Measurements from ENCODE around the gene LIMK2. TPM values are rescaled to one million over a fixed set of nuclear protein-coding genes. Genes with fewer than 3 reads are reported as not detected.

The LIMK2 gene
- total RNA-seq, 1 experiment from 2014 or later = 126 TPM

- Mint-ChIP-seq H3K27me3 (ENCODE audit: insufficient read depth, unreplicated experiment) (no peaks in the 10 kb centered on the region), H3K27ac (ENCODE audit: low read depth, unreplicated experiment) (no peak overlapping the region), H3K4me1 (ENCODE audit: insufficient read depth, unreplicated experiment) (peaks cover 16% of the 10 kb centered on the region), H3K36me3 (ENCODE audit: insufficient read depth, unreplicated experiment) (peaks cover 16% of the 10 kb centered on the region), H3K9me3 (ENCODE audit: unreplicated experiment) (no peaks in the 10 kb centered on the region), H3K4me3 (ENCODE audit: unreplicated experiment) (no peak overlapping the region)
- ChIA-PET POLR2A (no interaction called here), CTCF (interaction anchor here (1.2 kb wide), 1 partner anchor 10 kb away, joined by 4 read pairs; no protein-coding TSS in a partner anchor)
- no peak for DNase-seq (ENCODE audit: unreplicated experiment)
- no TSS peak for BruUV-seq (replicated peaks)
- TF ChIP-seq CTCF (IDR thresholded peaks at IDR 0.05; ENCODE audit: unreplicated experiment) = no peak
- intact Hi-C loops (cut with micrococcal nuclease) = no loop called here
Measured at GRCh38 chr22:31238057-31238456, 26.0 kb downstream of the LIMK2 start.

- no peak overlapping the region for H3K4me3 Mint-ChIP-seq (ENCODE audit: unreplicated experiment)
- peaks cover 20% of the 10 kb centered on the region for H3K4me1 Mint-ChIP-seq (ENCODE audit: insufficient read depth, unreplicated experiment)
- no peak overlapping the region for H3K27ac Mint-ChIP-seq (ENCODE audit: low read depth, unreplicated experiment)
- H3K9me3 Mint-ChIP-seq (ENCODE audit: unreplicated experiment) = no peaks in the 10 kb centered on the region
- intact Hi-C loops (cut with micrococcal nuclease) = no loop called here
- no peaks in the 10 kb centered on the region for H3K27me3 Mint-ChIP-seq (ENCODE audit: insufficient read depth, unreplicated experiment)
- no peak for DNase-seq (ENCODE audit: unreplicated experiment)
- TF ChIP-seq CTCF (IDR thresholded peaks at IDR 0.05; ENCODE audit: unreplicated experiment) = no peak
- ChIA-PET POLR2A (interaction anchor here (1.2 to 2.6 kb wide), 4 partner anchors 10 to 20 kb away, joined by 3 to 9 read pairs (median 6); no protein-coding TSS in a partner anchor), CTCF (interaction anchor here (0.6 to 4.1 kb wide), 12 partner anchors 8 to 477 kb away, joined by 3 to 16 read pairs (median 3); no protein-coding TSS in a partner anchor)
- H3K36me3 Mint-ChIP-seq (ENCODE audit: insufficient read depth, unreplicated experiment) = peaks cover 14% of the 10 kb centered on the region
- no TSS peak for BruUV-seq (replicated peaks)
Measured at GRCh38 chr22:31239771-31240370, 27.8 kb downstream of the LIMK2 start.

GRCh38 chr22:31241200-31241599, 29.1 kb downstream of the LIMK2 start:
- Mint-ChIP-seq H3K9me3 (ENCODE audit: unreplicated experiment) (no peaks in the 10 kb centered on the region), H3K27me3 (ENCODE audit: insufficient read depth, unreplicated experiment) (no peaks in the 10 kb centered on the region), H3K4me3 (ENCODE audit: unreplicated experiment) (no peak overlapping the region), H3K27ac (ENCODE audit: low read depth, unreplicated experiment) (peak overlapping the region; percentile 16), H3K36me3 (ENCODE audit: insufficient read depth, unreplicated experiment) (peaks cover 14% of the 10 kb centered on the region), H3K4me1 (ENCODE audit: insufficient read depth, unreplicated experiment) (peaks cover 18% of the 10 kb centered on the region)
- ChIA-PET CTCF (interaction anchor here (0.6 to 4.1 kb wide), 5 partner anchors 9 to 79 kb away, joined by 3 to 16 read pairs (median 4); no protein-coding TSS in a partner anchor), POLR2A (interaction anchor here (0.8 to 2.6 kb wide), 5 partner anchors 9 to 67 kb away, joined by 3 to 9 read pairs (median 4); no protein-coding TSS in a partner anchor)
- peak; percentile 29 for DNase-seq (ENCODE audit: unreplicated experiment)
- no TSS peak for BruUV-seq (replicated peaks)
- intact Hi-C loops (cut with micrococcal nuclease) = no loop called here
- TF ChIP-seq CTCF (IDR thresholded peaks at IDR 0.05; ENCODE audit: unreplicated experiment) = no peak

- H3K4me3 Mint-ChIP-seq (ENCODE audit: unreplicated experiment) = no peak overlapping the region
- no peak overlapping the region for H3K27ac Mint-ChIP-seq (ENCODE audit: low read depth, unreplicated experiment)
- BruUV-seq (replicated peaks) = no TSS peak
- no peak for TF ChIP-seq CTCF (IDR thresholded peaks at IDR 0.05; ENCODE audit: unreplicated experiment)
- intact Hi-C loops (cut with micrococcal nuclease) = no loop called here
- no peaks in the 10 kb centered on the region for H3K9me3 Mint-ChIP-seq (ENCODE audit: unreplicated experiment)
- CTCF ChIA-PET = interaction anchor here (0.5 to 4.1 kb wide), 4 partner anchors 10 to 89 kb away, joined by 3 to 39 read pairs (median 10); no protein-coding TSS in a partner anchor
- H3K36me3 Mint-ChIP-seq (ENCODE audit: insufficient read depth, unreplicated experiment) = peaks cover 14% of the 10 kb centered on the region
- peaks cover 18% of the 10 kb centered on the region for H3K4me1 Mint-ChIP-seq (ENCODE audit: insufficient read depth, unreplicated experiment)
- POLR2A ChIA-PET = interaction anchor here (0.8 to 3.9 kb wide), 8 partner anchors 9 to 273 kb away, joined by 3 to 33 read pairs (median 5); partner anchors contain the start of genes LIMK2, MORC2 and TUG1
- H3K27me3 Mint-ChIP-seq (ENCODE audit: insufficient read depth, unreplicated experiment) = no peaks in the 10 kb centered on the region
- DNase-seq (ENCODE audit: unreplicated experiment) = no peak
Measured at GRCh38 chr22:31241936-31242335, 29.8 kb downstream of the LIMK2 start.

All from MCF 10A (cell line).